Vagina (tissue), 2 donors: Measurements from ENCODE around the gene SPIC. TPM values are rescaled to one million over a fixed set of nuclear protein-coding genes. Genes with fewer than 3 reads are reported as not detected.
A peak's percentile ranks its signal among the peaks of the same experiment; 100 is the strongest.
"Not testable (repeated sequence)": the region's sequence is repeated elsewhere in the genome, so short reads cannot be mapped to it uniquely, and the experiment has no call there.

Experiments used
- DNase-seq, 2 donors: peaks; one replicate each; pipeline ENCODE4 v3.0.0-alpha.2; 2017; ENCODE audit errors: extremely low spot score in 2 of 2
- H3K27ac ChIP-seq: fragments of 200-600 bp; sonication (generic); one replicate; pipeline ENCODE4 v1.5.1; 2019
- H3K27me3 ChIP-seq: fragments of 200-600 bp; sonication (generic); one replicate; pipeline ENCODE4 v1.5.1; 2019
- H3K36me3 ChIP-seq, 2 donors: fragments of 200-600 bp; sonication (generic); one replicate each; pipeline ENCODE4 v1.5.1; 2017 to 2019
- H3K4me1 ChIP-seq: fragments of 200-600 bp; sonication (generic); one replicate; pipeline ENCODE4 v1.5.1; 2019
- H3K4me3 ChIP-seq, 2 donors: fragments of 200-600 bp; sonication (generic); 1 replicate in 1 of 2; 2 replicates in 1 of 2; pipeline ENCODE4 v1.5.1; 2016 to 2019
- H3K9me3 ChIP-seq: fragments of 200-600 bp; sonication (generic); one replicate; pipeline ENCODE4 v1.5.1; 2019
- CTCF ChIP-seq, 3 experiments: fragments of 450-650 bp in 2 of 3; fragments of 200-600 bp in 1 of 3; sonication (generic) in 1 of 3; IDR thresholded peaks; one replicate each; pipeline ENCODE4 v1.5.1; 2017 to 2019; ENCODE audit warnings: antibody characterized with exemption in 3 of 3, mild to moderate bottlenecking in 2 of 3, moderate library complexity in 2 of 3
- POLR2A ChIP-seq, 2 donors: fragments of 450-650 bp; IDR thresholded peaks; one replicate each; pipeline ENCODE4 v1.6.1; 2017; ENCODE audit warnings: antibody characterized with exemption in 2 of 2, mild to moderate bottlenecking in 2 of 2, moderate library complexity in 2 of 2
- POLR2AphosphoS5 ChIP-seq, 2 donors: sonication (generic); formaldehyde crosslinking; IDR thresholded peaks; one replicate each; pipeline ENCODE4 v1.9.0; 2017; ENCODE audit warnings: antibody characterized with exemption in 2 of 2, mild to moderate bottlenecking in 2 of 2, low read depth in 1 of 2; ENCODE audit not compliant: insufficient read depth in 1 of 2
- intact Hi-C: fragments of 100-400 bp; cut with DNase I; formaldehyde crosslinking; loops from one replicate; pipeline ENCODE4 v1.15.1; 2023
- total RNA-seq: library from RNA; depleted of rRNA; stranded (reverse); fragments of >200 nt; gene quantifications from one replicate; pipeline ENCODE4 v1.2.3, GENCODE V29; 2016

SPIC gene
- total RNA-seq, 1 donor from 2014 or later, result not detected

DNA sequence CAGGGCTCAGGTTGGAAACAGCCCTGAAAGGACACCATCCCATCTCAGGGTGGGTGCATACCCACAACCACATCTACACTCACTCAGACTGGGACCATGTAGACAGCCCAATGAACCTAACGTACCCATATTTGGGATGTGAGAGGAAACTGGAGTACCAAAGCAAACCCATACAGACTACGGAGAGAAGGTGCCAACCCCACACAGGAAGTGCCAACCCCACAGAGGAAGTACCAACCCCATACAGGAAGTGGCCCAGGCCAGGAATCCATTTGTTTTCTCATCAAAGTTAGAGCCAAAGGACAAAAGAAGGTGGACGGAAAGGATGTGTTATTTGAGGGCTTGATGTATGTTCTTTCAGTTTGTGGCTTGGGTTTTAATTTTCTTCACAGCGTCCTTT, 19.5 kb upstream of the SPIC start:
- no peak for DNase-seq
- H3K36me3 ChIP-seq, result no peaks in the 10 kb centered on the region
- H3K4me1 ChIP-seq, result peaks cover 5% of the 10 kb centered on the region
- H3K9me3 ChIP-seq, result no peaks in the 10 kb centered on the region
- no peaks in the 10 kb centered on the region for H3K27me3 ChIP-seq
- no peak overlapping the region for H3K4me3 ChIP-seq
- no peak overlapping the region for H3K27ac ChIP-seq
- intact Hi-C loops, result no loop called here
- TF ChIP-seq POLR2A (IDR thresholded peaks at IDR 0.05) (no peak), CTCF (IDR thresholded peaks at IDR 0.05) (no peak), POLR2AphosphoS5 (IDR thresholded peaks at IDR 0.05; ENCODE audit: insufficient read depth in 1 of 2, low read depth in 1 of 2) (no peak)

DNA sequence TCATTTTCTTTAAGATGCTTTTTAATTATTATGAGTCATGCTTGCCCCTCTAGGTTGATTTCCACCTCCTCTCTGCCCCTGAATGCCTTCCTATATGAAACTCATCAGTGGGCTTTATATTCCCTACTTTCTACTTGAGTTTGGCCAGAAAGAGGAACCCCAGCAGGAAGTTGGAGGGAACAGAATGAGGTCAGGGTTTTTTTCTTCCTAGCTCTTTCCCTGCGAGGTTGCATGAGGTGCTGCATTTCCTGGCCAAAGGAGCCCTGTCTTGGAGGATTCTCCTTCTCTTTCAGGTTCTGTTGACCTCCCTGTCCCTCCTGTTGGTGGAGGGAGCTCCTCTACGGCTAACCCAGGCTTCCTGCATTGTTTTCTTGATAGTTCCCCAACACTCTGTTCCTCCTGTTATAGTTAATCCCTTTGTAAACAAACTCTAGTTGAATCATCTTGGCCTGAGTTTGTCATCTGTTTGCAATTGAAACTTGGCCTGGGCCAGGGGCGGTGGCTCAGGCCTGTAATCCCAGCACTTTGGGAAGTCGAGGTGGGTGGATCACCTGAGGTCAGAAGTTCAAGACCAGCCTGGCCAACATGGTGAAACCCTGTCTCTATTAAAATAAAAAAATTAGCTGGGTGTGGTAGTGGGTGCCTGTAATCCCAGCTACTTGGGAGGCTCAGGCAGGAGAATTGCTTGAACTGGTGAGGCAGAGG, 15.3 kb upstream of the SPIC start:
- no peaks in the 10 kb centered on the region for H3K36me3 ChIP-seq
- H3K9me3 ChIP-seq, result no peaks in the 10 kb centered on the region
- H3K4me3 ChIP-seq, result no peak overlapping the region
- H3K4me1 ChIP-seq, result peaks cover 5% of the 10 kb centered on the region
- TF ChIP-seq CTCF (IDR thresholded peaks at IDR 0.05), result no peak
- no peak for TF ChIP-seq POLR2AphosphoS5 (IDR thresholded peaks at IDR 0.05; ENCODE audit: insufficient read depth in 1 of 2, low read depth in 1 of 2)
- TF ChIP-seq POLR2A (IDR thresholded peaks at IDR 0.05), result no peak
- intact Hi-C loops, result no loop called here
- H3K27me3 ChIP-seq, result no peaks in the 10 kb centered on the region
- peak overlapping the region; percentile 30 for H3K27ac ChIP-seq
- DNase-seq, result no peak

DNA sequence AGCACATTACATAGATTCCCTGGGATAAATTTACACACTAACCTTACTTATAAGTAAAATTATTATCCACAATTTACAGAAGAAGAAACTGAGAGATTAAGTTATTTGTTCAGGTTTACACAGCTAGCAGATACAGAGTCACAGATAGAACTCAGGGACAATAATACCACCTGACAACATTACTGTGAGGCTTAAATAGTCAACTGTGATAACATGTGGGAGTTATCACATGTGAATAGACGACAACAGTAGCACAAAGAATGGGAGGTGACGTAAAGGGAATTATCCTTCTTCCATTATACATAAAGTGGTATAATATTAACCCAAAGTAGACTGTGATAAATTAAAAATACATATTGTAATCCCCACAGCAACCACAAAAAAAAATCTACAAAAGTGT, 6.2 kb upstream of the SPIC start:
- Histone ChIP-seq H3K4me1 (no peaks in the 10 kb centered on the region), H3K36me3 (no peaks in the 10 kb centered on the region), H3K27ac (no peak overlapping the region), H3K27me3 (no peaks in the 10 kb centered on the region), H3K4me3 (no peak overlapping the region), H3K9me3 (no peaks in the 10 kb centered on the region)
- TF ChIP-seq POLR2AphosphoS5 (IDR thresholded peaks at IDR 0.05; ENCODE audit: insufficient read depth in 1 of 2, low read depth in 1 of 2), result no peak
- TF ChIP-seq POLR2A (IDR thresholded peaks at IDR 0.05), result no peak
- no peak for TF ChIP-seq CTCF (IDR thresholded peaks at IDR 0.05)
- intact Hi-C loops, result no loop called here
- DNase-seq, result no peak

GRCh38 chr12:101470939-101471338, 4.2 kb upstream of the SPIC start:
- no peak for TF ChIP-seq POLR2AphosphoS5 (IDR thresholded peaks at IDR 0.05; ENCODE audit: insufficient read depth in 1 of 2, low read depth in 1 of 2)
- no peak for TF ChIP-seq CTCF (IDR thresholded peaks at IDR 0.05)
- no peak for TF ChIP-seq POLR2A (IDR thresholded peaks at IDR 0.05)
- H3K36me3 ChIP-seq, result no peaks in the 10 kb centered on the region
- H3K27ac ChIP-seq, result no peak overlapping the region
- no peaks in the 10 kb centered on the region for H3K4me1 ChIP-seq
- H3K9me3 ChIP-seq, result no peaks in the 10 kb centered on the region
- no peak for DNase-seq
- H3K4me3 ChIP-seq, result no peak overlapping the region
- H3K27me3 ChIP-seq, result no peaks in the 10 kb centered on the region
- intact Hi-C loops, result no loop called here

- H3K4me1 ChIP-seq, H3K27ac ChIP-seq, H3K4me3 ChIP-seq, H3K9me3 ChIP-seq, H3K27me3 ChIP-seq, intact Hi-C loops, DNase-seq, H3K36me3 ChIP-seq: not testable (repeated sequence)
Observed at GRCh38 chr12:101471878-101472277, 3.3 kb upstream of the SPIC start.
